Neural cell (in vitro differentiated cells): ENCODE results near the gene OR52N5. TPM values are rescaled to one million over a fixed set of nuclear protein-coding genes. Genes with fewer than 3 reads are reported as not detected.

Experiments
- H2AFZ ChIP-seq: fragments of 200-600, 300-800 bp; sonication (generic), shearing (Covaris generic); 2 replicates; pipeline ENCODE4 v1.6.0; 2014; ENCODE audit warnings: low read depth, mild to moderate bottlenecking, antibody characterized with exemption, low read length, moderate library complexity
- H3F3A ChIP-seq: fragments of 200-600 bp; shearing (Covaris generic); 2 replicates; pipeline ENCODE4 v1.6.1; 2016; ENCODE audit warnings: mild to moderate bottlenecking, moderate library complexity, mixed read lengths, antibody characterized with exemption, low read length; ENCODE audit not compliant: insufficient read depth, poor library complexity, severe bottlenecking
- H3K27ac ChIP-seq: fragments of 200-600, 300-800 bp; sonication (generic), shearing (Covaris generic); 2 replicates; pipeline ENCODE4 v1.5.1; 2014; ENCODE audit warnings: mild to moderate bottlenecking, low read length, moderate library complexity
- H3K27me3 ChIP-seq: fragments of 300-800, 200-600 bp; sonication (generic), shearing (Covaris generic); 2 replicates; pipeline ENCODE4 v1.6.0; 2014; ENCODE audit warnings: mild to moderate bottlenecking, low read depth, low read length, moderate library complexity; ENCODE audit not compliant: insufficient read depth
- H3K36me3 ChIP-seq: fragments of 300-800, 200-600 bp; sonication (generic), shearing (Covaris generic); 2 replicates; pipeline ENCODE4 v1.5.1; 2014; ENCODE audit warnings: mild to moderate bottlenecking, antibody characterized with exemption, low read length, moderate library complexity; ENCODE audit not compliant: insufficient read depth
- H3K4me2 ChIP-seq: fragments of 300-800, 200-600 bp; sonication (generic), shearing (Covaris generic); 2 replicates; pipeline ENCODE4 v1.6.0; 2014; ENCODE audit warnings: mild to moderate bottlenecking, low read length
- H3K4me3 ChIP-seq: fragments of 300-800, 200-600 bp; sonication (generic), shearing (Covaris generic); 2 replicates; pipeline ENCODE4 v1.5.1; 2014; ENCODE audit warnings: mild to moderate bottlenecking, low read length, moderate library complexity
- H3K79me2 ChIP-seq: fragments of 200-600 bp; shearing (Covaris generic); replicated peaks from 2 replicates; pipeline ENCODE4 v1.6.0; 2014; ENCODE audit warnings: mild to moderate bottlenecking, low read length, moderate library complexity; ENCODE audit not compliant: insufficient read depth
- H3K9ac ChIP-seq: fragments of 300-800, 200-600 bp; sonication (generic), shearing (Covaris generic); 2 replicates; pipeline ENCODE4 v1.6.1; 2016; ENCODE audit warnings: mild to moderate bottlenecking, low read length, mixed read lengths
- H3K9me2 ChIP-seq: fragments of 200-600 bp; shearing (Covaris generic); 2 replicates; pipeline ENCODE4 v1.6.1; 2016; ENCODE audit warnings: mild to moderate bottlenecking, low read length, mixed read lengths; ENCODE audit not compliant: insufficient read depth
- H3K9me3 ChIP-seq: fragments of 200-600, 300-800 bp; sonication (generic), shearing (Covaris generic); 2 replicates; pipeline ENCODE4 v1.6.1; 2016; ENCODE audit warnings: mild to moderate bottlenecking, mixed run types, low read length, moderate library complexity, mixed read lengths
- H4K20me1 ChIP-seq: fragments of 200-600 bp; shearing (Covaris generic); 2 replicates; pipeline ENCODE4 v1.6.1; 2016; ENCODE audit warnings: mild to moderate bottlenecking, mixed run types; ENCODE audit not compliant: insufficient read depth
- EP300 ChIP-seq: fragments of 450-650 bp; conservative IDR thresholded peaks from 2 replicates; pipeline ENCODE4 v1.6.1; 2014; ENCODE audit warnings: antibody characterized with exemption, mild to moderate bottlenecking, moderate library complexity; ENCODE audit not compliant: poor library complexity, severe bottlenecking
- EZH2 ChIP-seq: fragments of 200-600, 300-800 bp; shearing (Covaris generic), sonication (generic); IDR thresholded peaks from 2 replicates; pipeline ENCODE4 v1.6.1; 2014; ENCODE audit warnings: antibody characterized with exemption, low read length, borderline replicate concordance, mild to moderate bottlenecking; ENCODE audit not compliant: insufficient read depth, poor library complexity, severe bottlenecking
- MXI1 ChIP-seq: fragments of 450-650 bp; conservative IDR thresholded peaks from 2 replicates; pipeline ENCODE4 v1.6.1; 2014; ENCODE audit warnings: antibody characterized with exemption, mild to moderate bottlenecking; ENCODE audit not compliant: poor library complexity, severe bottlenecking
- POLR2AphosphoS5 ChIP-seq: IDR thresholded peaks from 2 replicates; pipeline ENCODE4 v1.6.1; 2012
- RAD21 ChIP-seq: fragments of 450-650 bp; conservative IDR thresholded peaks from 2 replicates; pipeline ENCODE4 v1.6.1; 2014; ENCODE audit warnings: antibody characterized with exemption, mild to moderate bottlenecking, moderate library complexity
- SMC3 ChIP-seq: fragments of 450-650 bp; conservative IDR thresholded peaks from 2 replicates; pipeline ENCODE4 v1.6.1; 2014; ENCODE audit warnings: antibody characterized with exemption, mild to moderate bottlenecking, moderate library complexity; ENCODE audit not compliant: poor library complexity
- TAF1 ChIP-seq: IDR thresholded peaks from 2 replicates; pipeline ENCODE4 v1.6.1; 2012; ENCODE audit warnings: low read depth
- polyA plus RNA-seq: library from polyadenylated mRNA; depleted of rRNA; stranded (reverse); fragments of >200 nt; gene quantifications from 2 replicates; pipeline ENCODE4 v1.2.3, GENCODE V29; 2014
- TF ChIP-seq, protein P1 (sequence below): IDR thresholded peaks from 2 replicates; pipeline ENCODE4 v1.6.1; 2012; ENCODE audit warnings: borderline replicate concordance
- TF ChIP-seq, protein P2 (sequence below): fragments of 450-650 bp; IDR thresholded peaks from 2 replicates; pipeline ENCODE4 v1.5.1; 2014; ENCODE audit warnings: antibody characterized with exemption, mild to moderate bottlenecking, moderate library complexity; ENCODE audit not compliant: poor library complexity, severe bottlenecking

OR52N5 gene
- polyA plus RNA-seq, 1 donor from 2014 or later = not detected

GRCh38 chr11:5791165-5791564 is 8.0 kb upstream of the OR52N5 start, which contains the start of gene OR52N1:
Gene OR52N1, minus strand, starts transcription at chr11:5791265. Its CDS starts 2,449 bp downstream, at chr11:5788816.
- no peaks in the 10 kb centered on the region for H3K27me3 ChIP-seq
- H2AFZ ChIP-seq = no peak within 1 kb of the TSS
- TF ChIP-seq POLR2AphosphoS5 (no peak), MXI1 (no peak), SMC3 (no peak), RAD21 (no peak), TAF1 (no peak)
- TF ChIP-seq, protein P1, sequence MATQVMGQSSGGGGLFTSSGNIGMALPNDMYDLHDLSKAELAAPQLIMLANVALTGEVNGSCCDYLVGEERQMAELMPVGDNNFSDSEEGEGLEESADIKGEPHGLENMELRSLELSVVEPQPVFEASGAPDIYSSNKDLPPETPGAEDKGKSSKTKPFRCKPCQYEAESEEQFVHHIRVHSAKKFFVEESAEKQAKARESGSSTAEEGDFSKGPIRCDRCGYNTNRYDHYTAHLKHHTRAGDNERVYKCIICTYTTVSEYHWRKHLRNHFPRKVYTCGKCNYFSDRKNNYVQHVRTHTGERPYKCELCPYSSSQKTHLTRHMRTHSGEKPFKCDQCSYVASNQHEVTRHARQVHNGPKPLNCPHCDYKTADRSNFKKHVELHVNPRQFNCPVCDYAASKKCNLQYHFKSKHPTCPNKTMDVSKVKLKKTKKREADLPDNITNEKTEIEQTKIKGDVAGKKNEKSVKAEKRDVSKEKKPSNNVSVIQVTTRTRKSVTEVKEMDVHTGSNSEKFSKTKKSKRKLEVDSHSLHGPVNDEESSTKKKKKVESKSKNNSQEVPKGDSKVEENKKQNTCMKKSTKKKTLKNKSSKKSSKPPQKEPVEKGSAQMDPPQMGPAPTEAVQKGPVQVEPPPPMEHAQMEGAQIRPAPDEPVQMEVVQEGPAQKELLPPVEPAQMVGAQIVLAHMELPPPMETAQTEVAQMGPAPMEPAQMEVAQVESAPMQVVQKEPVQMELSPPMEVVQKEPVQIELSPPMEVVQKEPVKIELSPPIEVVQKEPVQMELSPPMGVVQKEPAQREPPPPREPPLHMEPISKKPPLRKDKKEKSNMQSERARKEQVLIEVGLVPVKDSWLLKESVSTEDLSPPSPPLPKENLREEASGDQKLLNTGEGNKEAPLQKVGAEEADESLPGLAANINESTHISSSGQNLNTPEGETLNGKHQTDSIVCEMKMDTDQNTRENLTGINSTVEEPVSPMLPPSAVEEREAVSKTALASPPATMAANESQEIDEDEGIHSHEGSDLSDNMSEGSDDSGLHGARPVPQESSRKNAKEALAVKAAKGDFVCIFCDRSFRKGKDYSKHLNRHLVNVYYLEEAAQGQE = no peak
- no peaks in the 10 kb centered on the region for H4K20me1 ChIP-seq
- H3K4me2 ChIP-seq = no peak within 1 kb of the TSS
- no peak within 1 kb of the TSS for H3K4me3 ChIP-seq
- H3K9me3 ChIP-seq = no peaks in the 10 kb centered on the region
- H3K9ac ChIP-seq = no peak within 1 kb of the TSS
- H3F3A ChIP-seq = no peaks in the 10 kb centered on the region
- no peaks in the 10 kb centered on the region for H3K79me2 ChIP-seq
- no peaks in the 10 kb centered on the region for H3K36me3 ChIP-seq
- H3K27ac ChIP-seq = no peak within 1 kb of the TSS
- H3K9me2 ChIP-seq = no peaks in the 10 kb centered on the region

DNA sequence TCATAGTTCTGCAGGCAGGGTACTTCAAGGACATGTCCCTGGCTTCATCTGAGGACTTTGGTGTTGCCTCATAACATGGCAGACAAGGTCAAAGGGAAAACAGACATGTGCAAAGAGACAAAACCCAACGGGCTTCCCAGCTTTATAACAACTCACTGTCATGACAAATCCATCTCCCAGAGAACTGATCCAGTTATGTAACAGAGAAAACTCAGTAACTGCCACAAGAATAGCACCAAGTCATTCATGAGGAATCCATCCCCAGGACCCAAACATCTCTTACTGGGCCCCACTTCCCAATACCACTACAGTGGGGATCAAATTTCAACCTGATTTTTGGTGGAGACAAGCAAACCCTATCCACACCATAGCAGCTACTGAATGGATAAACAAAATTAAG is 16.1 kb downstream of the OR52N5 start:
- Histone ChIP-seq H3K27ac (no peak overlapping the region), H3K9ac (no peak overlapping the region), H3K4me3 (no peak overlapping the region), H3K4me2 (no peak overlapping the region), H4K20me1 (no peaks in the 10 kb centered on the region), H3K9me2 (no peaks in the 10 kb centered on the region), H3K9me3 (no peaks in the 10 kb centered on the region), H3F3A (no peaks in the 10 kb centered on the region), H2AFZ (no peak overlapping the region), H3K27me3 (no peaks in the 10 kb centered on the region), H3K79me2 (no peaks in the 10 kb centered on the region), H3K36me3 (no peaks in the 10 kb centered on the region)
- TF ChIP-seq EZH2 = no peak
- no peak for TF ChIP-seq RAD21
- TF ChIP-seq EP300 = no peak
- TF ChIP-seq, protein P1 = no peak
- no peak for TF ChIP-seq SMC3
- no peak for TF ChIP-seq MXI1
- TF ChIP-seq, protein P2, sequence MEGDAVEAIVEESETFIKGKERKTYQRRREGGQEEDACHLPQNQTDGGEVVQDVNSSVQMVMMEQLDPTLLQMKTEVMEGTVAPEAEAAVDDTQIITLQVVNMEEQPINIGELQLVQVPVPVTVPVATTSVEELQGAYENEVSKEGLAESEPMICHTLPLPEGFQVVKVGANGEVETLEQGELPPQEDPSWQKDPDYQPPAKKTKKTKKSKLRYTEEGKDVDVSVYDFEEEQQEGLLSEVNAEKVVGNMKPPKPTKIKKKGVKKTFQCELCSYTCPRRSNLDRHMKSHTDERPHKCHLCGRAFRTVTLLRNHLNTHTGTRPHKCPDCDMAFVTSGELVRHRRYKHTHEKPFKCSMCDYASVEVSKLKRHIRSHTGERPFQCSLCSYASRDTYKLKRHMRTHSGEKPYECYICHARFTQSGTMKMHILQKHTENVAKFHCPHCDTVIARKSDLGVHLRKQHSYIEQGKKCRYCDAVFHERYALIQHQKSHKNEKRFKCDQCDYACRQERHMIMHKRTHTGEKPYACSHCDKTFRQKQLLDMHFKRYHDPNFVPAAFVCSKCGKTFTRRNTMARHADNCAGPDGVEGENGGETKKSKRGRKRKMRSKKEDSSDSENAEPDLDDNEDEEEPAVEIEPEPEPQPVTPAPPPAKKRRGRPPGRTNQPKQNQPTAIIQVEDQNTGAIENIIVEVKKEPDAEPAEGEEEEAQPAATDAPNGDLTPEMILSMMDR = no peak
- TF ChIP-seq POLR2AphosphoS5 = no peak
- no peak for TF ChIP-seq TAF1
